Uterus (tissue), 2 donors: Measurements from ENCODE around the gene DIPK1A.

Experiments
- CTCF ChIP-seq, 4 experiments: fragments of 200-600 bp in 2 of 4; fragments of 450-650 bp in 2 of 4; sonication (generic) in 2 of 4; IDR thresholded peaks; one replicate each; pipeline ENCODE4 v1.5.1; 2016 to 2019; ENCODE audit warnings: antibody characterized with exemption in 4 of 4, mild to moderate bottlenecking in 2 of 4, moderate library complexity in 1 of 4
- POLR2A ChIP-seq, 2 donors: fragments of 450-650 bp; IDR thresholded peaks; one replicate each; pipeline ENCODE4 v1.6.1; 2016; ENCODE audit warnings: antibody characterized with exemption in 2 of 2, mild to moderate bottlenecking in 1 of 2, moderate library complexity in 1 of 2

- no peak for TF ChIP-seq CTCF (IDR thresholded peaks at IDR 0.05)
- TF ChIP-seq POLR2A (IDR thresholded peaks at IDR 0.05), result no peak
Measured at GRCh38 chr1:92972409-92973129, 11.3 kb upstream of the DIPK1A start.
